ENCODE measurements around the gene SDR42E1. TPM values are rescaled to one million over a fixed set of nuclear protein-coding genes. Genes with fewer than 3 reads are reported as not detected.

Gene SDR42E1
- total RNA-seq, 1 experiment from 2014 or later: 17.4 TPM

DNA sequence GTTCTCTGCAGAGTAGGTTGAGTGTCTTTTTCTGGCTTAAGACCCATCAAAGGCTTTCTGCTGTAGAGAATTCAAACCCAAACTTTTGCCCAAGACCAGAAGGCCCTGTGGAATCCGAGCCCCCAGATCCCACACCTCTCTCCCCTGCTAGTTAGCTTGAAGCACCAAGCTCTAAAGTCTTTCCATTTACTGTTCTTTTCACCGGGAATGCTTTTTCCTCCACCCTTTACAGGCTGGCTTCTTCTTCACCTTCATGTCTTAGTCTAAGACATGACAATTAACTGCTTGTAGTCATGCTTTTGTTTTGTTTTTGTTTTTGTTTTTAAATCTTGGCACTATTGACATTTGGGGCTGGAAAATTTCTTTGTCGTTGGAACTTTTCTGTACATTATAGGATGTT, 39.2 kb upstream of the SDR42E1 start:
- DNase-seq (ENCODE audit: low read depth, low spot score) (no peak), ATAC-seq (no peak)
- CTCF ChIA-PET: no interaction called here
- Histone ChIP-seq H2AFZ (ENCODE audit: low read depth, low read length, poor library complexity, severe bottlenecking) (no peak overlapping the region), H3K9ac (ENCODE audit: low read length) (no peak overlapping the region), H3K4me3 (replicated peaks in 1 of 2; ENCODE audit: low read depth in 1 of 2, low read length in 2 of 2) (no peak overlapping the region), H3K27me3 (ENCODE audit: insufficient read depth, low read length) (peaks cover 92% of the 10 kb centered on the region), H3K36me3 (ENCODE audit: control insufficient read depth in 1 of 2, insufficient read depth in 2 of 2, low read length in 2 of 2) (no peaks in the 10 kb centered on the region), H3K79me2 (ENCODE audit: insufficient read depth, low read length) (no peaks in the 10 kb centered on the region), H4K20me1 (ENCODE audit: insufficient read depth) (no peaks in the 10 kb centered on the region), H3K27ac (ENCODE audit: low read depth, low read length) (no peak overlapping the region), H3K4me1 (ENCODE audit: control insufficient read depth in 1 of 2, insufficient read depth in 2 of 2, low read length in 2 of 2) (no peaks in the 10 kb centered on the region), H3K9me2 (ENCODE audit: insufficient read depth) (no peaks in the 10 kb centered on the region), H3K9me3 (ENCODE audit: control insufficient read depth in 1 of 2, insufficient read depth in 1 of 2, low read depth in 1 of 2, low read length in 2 of 2) (no peaks in the 10 kb centered on the region), H3K4me2 (ENCODE audit: low read length) (no peak overlapping the region)
- no TSS peak for BruUV-seq (replicated peaks)
- TF ChIP-seq YY1 (IDR thresholded peaks at IDR 0.05; ENCODE audit: extremely low read depth, insufficient replicate concordance, low read depth, low read length) (no peak), ZNF274 (IDR thresholded peaks at IDR 0.05; ENCODE audit: low read depth, low read length) (no peak), POLR2AphosphoS5 (IDR thresholded peaks at IDR 0.05; ENCODE audit: low read depth, low read length) (no peak), RAD21 (IDR thresholded peaks at IDR 0.05; ENCODE audit: low read depth) (no peak), CEBPB (IDR thresholded peaks at IDR 0.05; ENCODE audit: low read depth) (no peak), TCF7L2 (IDR thresholded peaks at IDR 0.05; ENCODE audit: borderline replicate concordance, extremely low read depth, insufficient read depth, insufficient read length) (no peak), POLR2A (IDR thresholded peaks at IDR 0.05; ENCODE audit: borderline replicate concordance, extremely low read depth, insufficient read depth, insufficient read length) (no peak), EGR1 (IDR thresholded peaks at IDR 0.05; ENCODE audit: low read depth) (no peak), EZH2 (IDR thresholded peaks at IDR 0.05) (no peak), EZH2phosphoT487 (IDR thresholded peaks at IDR 0.05; ENCODE audit: borderline replicate concordance) (no peak), SRF (IDR thresholded peaks at IDR 0.05; ENCODE audit: low read depth) (no peak), CBX3 (IDR thresholded peaks at IDR 0.05; ENCODE audit: low read depth) (no peak), FOSL1 (IDR thresholded peaks at IDR 0.05; ENCODE audit: low read depth) (no peak), JUND (IDR thresholded peaks at IDR 0.05) (no peak)
- TF ChIP-seq, protein P1, sequence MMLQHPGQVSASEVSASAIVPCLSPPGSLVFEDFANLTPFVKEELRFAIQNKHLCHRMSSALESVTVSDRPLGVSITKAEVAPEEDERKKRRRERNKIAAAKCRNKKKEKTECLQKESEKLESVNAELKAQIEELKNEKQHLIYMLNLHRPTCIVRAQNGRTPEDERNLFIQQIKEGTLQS (IDR thresholded peaks at IDR 0.05): no peak
- TF ChIP-seq, protein P2, sequence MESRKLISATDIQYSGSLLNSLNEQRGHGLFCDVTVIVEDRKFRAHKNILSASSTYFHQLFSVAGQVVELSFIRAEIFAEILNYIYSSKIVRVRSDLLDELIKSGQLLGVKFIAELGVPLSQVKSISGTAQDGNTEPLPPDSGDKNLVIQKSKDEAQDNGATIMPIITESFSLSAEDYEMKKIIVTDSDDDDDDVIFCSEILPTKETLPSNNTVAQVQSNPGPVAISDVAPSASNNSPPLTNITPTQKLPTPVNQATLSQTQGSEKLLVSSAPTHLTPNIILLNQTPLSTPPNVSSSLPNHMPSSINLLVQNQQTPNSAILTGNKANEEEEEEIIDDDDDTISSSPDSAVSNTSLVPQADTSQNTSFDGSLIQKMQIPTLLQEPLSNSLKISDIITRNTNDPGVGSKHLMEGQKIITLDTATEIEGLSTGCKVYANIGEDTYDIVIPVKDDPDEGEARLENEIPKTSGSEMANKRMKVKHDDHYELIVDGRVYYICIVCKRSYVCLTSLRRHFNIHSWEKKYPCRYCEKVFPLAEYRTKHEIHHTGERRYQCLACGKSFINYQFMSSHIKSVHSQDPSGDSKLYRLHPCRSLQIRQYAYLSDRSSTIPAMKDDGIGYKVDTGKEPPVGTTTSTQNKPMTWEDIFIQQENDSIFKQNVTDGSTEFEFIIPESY (IDR thresholded peaks at IDR 0.05; ENCODE audit: extremely low read depth, insufficient replicate concordance, low read length): no peak
- TF ChIP-seq, protein P3, sequence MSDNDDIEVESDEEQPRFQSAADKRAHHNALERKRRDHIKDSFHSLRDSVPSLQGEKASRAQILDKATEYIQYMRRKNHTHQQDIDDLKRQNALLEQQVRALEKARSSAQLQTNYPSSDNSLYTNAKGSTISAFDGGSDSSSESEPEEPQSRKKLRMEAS (IDR thresholded peaks at IDR 0.05): no peak
- TF ChIP-seq, protein P4, sequence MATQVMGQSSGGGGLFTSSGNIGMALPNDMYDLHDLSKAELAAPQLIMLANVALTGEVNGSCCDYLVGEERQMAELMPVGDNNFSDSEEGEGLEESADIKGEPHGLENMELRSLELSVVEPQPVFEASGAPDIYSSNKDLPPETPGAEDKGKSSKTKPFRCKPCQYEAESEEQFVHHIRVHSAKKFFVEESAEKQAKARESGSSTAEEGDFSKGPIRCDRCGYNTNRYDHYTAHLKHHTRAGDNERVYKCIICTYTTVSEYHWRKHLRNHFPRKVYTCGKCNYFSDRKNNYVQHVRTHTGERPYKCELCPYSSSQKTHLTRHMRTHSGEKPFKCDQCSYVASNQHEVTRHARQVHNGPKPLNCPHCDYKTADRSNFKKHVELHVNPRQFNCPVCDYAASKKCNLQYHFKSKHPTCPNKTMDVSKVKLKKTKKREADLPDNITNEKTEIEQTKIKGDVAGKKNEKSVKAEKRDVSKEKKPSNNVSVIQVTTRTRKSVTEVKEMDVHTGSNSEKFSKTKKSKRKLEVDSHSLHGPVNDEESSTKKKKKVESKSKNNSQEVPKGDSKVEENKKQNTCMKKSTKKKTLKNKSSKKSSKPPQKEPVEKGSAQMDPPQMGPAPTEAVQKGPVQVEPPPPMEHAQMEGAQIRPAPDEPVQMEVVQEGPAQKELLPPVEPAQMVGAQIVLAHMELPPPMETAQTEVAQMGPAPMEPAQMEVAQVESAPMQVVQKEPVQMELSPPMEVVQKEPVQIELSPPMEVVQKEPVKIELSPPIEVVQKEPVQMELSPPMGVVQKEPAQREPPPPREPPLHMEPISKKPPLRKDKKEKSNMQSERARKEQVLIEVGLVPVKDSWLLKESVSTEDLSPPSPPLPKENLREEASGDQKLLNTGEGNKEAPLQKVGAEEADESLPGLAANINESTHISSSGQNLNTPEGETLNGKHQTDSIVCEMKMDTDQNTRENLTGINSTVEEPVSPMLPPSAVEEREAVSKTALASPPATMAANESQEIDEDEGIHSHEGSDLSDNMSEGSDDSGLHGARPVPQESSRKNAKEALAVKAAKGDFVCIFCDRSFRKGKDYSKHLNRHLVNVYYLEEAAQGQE (IDR thresholded peaks at IDR 0.05; ENCODE audit: low read depth): no peak
- POLR2A ChIA-PET: no interaction called here
- RAD21 ChIA-PET (ENCODE audit: low non-redundant PET in 1 of 2, low total read pairs in 2 of 2, uncharacterized antibody in 2 of 2, unreplicated experiment in 2 of 2): no interaction called here
- intact Hi-C loops (cut with micrococcal nuclease): no loop called here
